ENCODE results near the gene TACR1. TPM values are rescaled to one million over a fixed set of nuclear protein-coding genes. Genes with fewer than 3 reads are reported as not detected.

Gene TACR1
- total and polyA plus RNA-seq, 2 of the 13 experiments (the other 11 are each of a cell fraction or from before 2014, with no cell fraction given): not detected

GRCh38 chr2:75090770-75091515, 108.4 kb downstream of the TACR1 start:
- ChIA-PET POLR2A (no interaction called here), CTCF (ENCODE audit: low intra/inter-chr PET ratio, low total read pairs) (no interaction called here)
- Histone ChIP-seq H3K36me3 (replicated peaks in 1 of 2; ENCODE audit: control insufficient read depth in 1 of 2, insufficient read depth in 2 of 2, low read length in 2 of 2) (no peaks in the 10 kb centered on the region), H3K27me3 (ENCODE audit: control insufficient read depth in 1 of 2, insufficient read depth in 2 of 2, low read length in 2 of 2) (no peaks in the 10 kb centered on the region), H3K4me2 (ENCODE audit: low read depth, low read length) (no peak overlapping the region), H3K9me3 (ENCODE audit: low read length) (no peaks in the 10 kb centered on the region), H4K20me1 (ENCODE audit: insufficient read depth, low read length) (no peaks in the 10 kb centered on the region), H3K79me2 (ENCODE audit: insufficient read depth, low read length) (no peaks in the 10 kb centered on the region), H3K4me3 (replicated peaks in 1 of 3; ENCODE audit: insufficient read depth in 1 of 3, low read depth in 2 of 3, low read length in 3 of 3) (no peak overlapping the region), H3K27ac (ENCODE audit: extremely low read length, insufficient read depth, low read length) (no peak overlapping the region), H3K4me1 (ENCODE audit: insufficient read depth, low read length) (0 out of 2 replicates have a peak, but pooled peaks cover 10% of the 10 kb centered on the region), H3K9ac (ENCODE audit: insufficient read depth, low read depth, low read length) (no peak overlapping the region), H2AFZ (ENCODE audit: low read length) (no peak overlapping the region)
- ATAC-seq (no peak), DNase-seq (ENCODE audit: low spot score) (no peak), FAIRE-seq (no peak)
- no TSS peak for BruUV-seq (replicated peaks)
- 83% methylated on average over 5 of the region's 5 CpGs for WGBS (ENCODE audit: low lambda C conversion rate)
- intact Hi-C loops (cut with micrococcal nuclease; ENCODE audit: unreplicated experiment): no loop called here
- in situ Hi-C loops (cut with HindIII; ENCODE audit: extremely low pct_ligation_motif_present, low pct_unique_long_range_greater_than_20kb): no loop called here
- TF ChIP-seq CTCF (CRISPR knock-in tag; IDR thresholded peaks at IDR 0.05) (peak; percentile 7; the same call in 1 of the 2 replicates), ZNF136 (CRISPR knock-in tag; IDR thresholded peaks at IDR 0.05; ENCODE audit: low read depth) (no peak)

- FAIRE-seq: no peak
- intact Hi-C loops (cut with micrococcal nuclease; ENCODE audit: unreplicated experiment): no loop called here
These were observed 109.8 kb downstream of the TACR1 start for GRCh38 chr2:75089471-75089870.

More at GRCh38 chr2:75089471-75089870, 109.8 kb downstream of the TACR1 start:
- Histone ChIP-seq H3K27ac (ENCODE audit: extremely low read length, insufficient read depth, low read length) (no peak overlapping the region), H3K36me3 (replicated peaks in 1 of 2; ENCODE audit: control insufficient read depth in 1 of 2, insufficient read depth in 2 of 2, low read length in 2 of 2) (no peaks in the 10 kb centered on the region), H3K27me3 (ENCODE audit: control insufficient read depth in 1 of 2, insufficient read depth in 2 of 2, low read length in 2 of 2) (no peaks in the 10 kb centered on the region), H3K9ac (ENCODE audit: insufficient read depth, low read depth, low read length) (no peak overlapping the region), H3K4me3 (replicated peaks in 1 of 3; ENCODE audit: insufficient read depth in 1 of 3, low read depth in 2 of 3, low read length in 3 of 3) (no peak overlapping the region), H3K9me3 (ENCODE audit: low read length) (no peaks in the 10 kb centered on the region), H3K4me2 (ENCODE audit: low read depth, low read length) (no peak overlapping the region), H2AFZ (ENCODE audit: low read length) (no peak overlapping the region), H3K79me2 (ENCODE audit: insufficient read depth, low read length) (no peaks in the 10 kb centered on the region), H3K4me1 (ENCODE audit: insufficient read depth, low read length) (0 out of 2 replicates have a peak, but pooled peaks cover 10% of the 10 kb centered on the region), H4K20me1 (ENCODE audit: insufficient read depth, low read length) (no peaks in the 10 kb centered on the region)
- ATAC-seq (no peak), DNase-seq (ENCODE audit: low spot score) (no peak)
- BruUV-seq (replicated peaks): no TSS peak
- ChIA-PET CTCF (ENCODE audit: low intra/inter-chr PET ratio, low total read pairs) (no interaction called here), POLR2A (no interaction called here)
- WGBS (ENCODE audit: low lambda C conversion rate): 100% methylated on average over 3 of the region's 3 CpGs
- in situ Hi-C loops (cut with HindIII; ENCODE audit: extremely low pct_ligation_motif_present, low pct_unique_long_range_greater_than_20kb): no loop called here
- TF ChIP-seq ZNF7 (CRISPR knock-in tag; IDR thresholded peaks at IDR 0.05) (no peak), ZNF484 (CRISPR knock-in tag; IDR thresholded peaks at IDR 0.05; ENCODE audit: borderline replicate concordance, low read depth) (no peak), NFE2L2 (IDR thresholded peaks at IDR 0.05; ENCODE audit: low read length) (0 out of 2 replicates have a peak, but pooled peaks have one; percentile 11), ZNF720 (CRISPR knock-in tag; IDR thresholded peaks at IDR 0.05) (no peak), DR1 (CRISPR knock-in tag; IDR thresholded peaks at IDR 0.05) (no peak), MNT (IDR thresholded peaks at IDR 0.05) (peak; percentile 98)
